Stimulated activated CD8-positive, alpha-beta memory T cell treated with anti-CD3 and anti-CD28 coated beads, Interleukin-15, amount 100 ng/mL, for 24 hours (primary cell): Measurements from ENCODE around the gene C12orf50.
"Not testable (repeated sequence)": the region's sequence is repeated elsewhere in the genome, so short reads cannot be mapped to it uniquely, and the experiment has no call there.

ENCODE experiments used
- DNase-seq: peaks from one replicate; pipeline ENCODE4 v3.0.0-alpha.2; 2020; ENCODE audit warnings: low read depth

C12orf50 gene

DNA sequence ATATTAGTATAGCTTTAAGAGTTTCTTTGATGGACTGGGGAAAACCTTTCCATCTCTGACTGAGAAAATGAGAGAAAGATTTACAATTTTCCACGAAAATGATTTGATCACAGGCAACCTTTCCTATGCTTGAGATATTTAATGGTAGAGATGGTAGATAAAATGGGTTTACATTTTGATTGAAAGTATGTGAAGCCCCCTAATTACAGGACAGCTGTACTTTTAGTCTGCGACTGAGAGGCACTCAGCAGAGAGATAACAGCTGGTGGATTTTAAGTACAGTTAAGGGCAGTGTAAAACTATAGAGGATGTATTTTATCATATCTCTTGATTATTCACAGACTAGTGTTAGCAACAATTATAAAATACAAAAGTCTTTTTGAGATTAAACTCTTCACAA lies 40.7 kb downstream of the C12orf50 start:
- no peak for DNase-seq

DNA sequence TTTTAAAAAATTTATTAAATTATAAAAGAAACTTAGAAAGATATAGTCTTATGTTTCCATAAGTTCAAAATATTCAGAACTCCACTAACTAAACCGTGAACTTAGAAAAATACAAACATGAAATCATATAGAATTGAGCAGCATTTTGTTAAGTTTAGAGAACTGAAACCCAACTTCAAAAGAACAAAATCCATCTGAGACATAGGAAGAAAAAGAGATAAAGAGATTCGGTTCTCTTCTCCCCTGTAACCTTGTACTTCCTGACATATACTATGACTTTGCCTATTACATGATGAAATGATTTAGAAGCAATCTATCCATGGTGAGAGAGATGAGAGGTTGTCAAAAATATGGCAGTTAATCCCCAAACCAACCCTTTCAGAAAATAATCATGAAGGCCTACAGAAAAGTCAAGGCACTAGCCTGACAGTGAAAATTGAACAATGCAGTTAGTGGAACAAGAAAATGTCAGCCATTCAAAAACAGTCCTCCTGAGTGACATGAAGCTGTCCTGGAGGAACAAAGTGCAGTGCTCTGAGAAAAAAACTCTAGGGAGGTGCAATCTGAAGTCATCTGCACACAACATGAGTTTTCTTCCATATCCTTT lies 44.0 kb downstream of the C12orf50 start:
- no peak for DNase-seq

DNA sequence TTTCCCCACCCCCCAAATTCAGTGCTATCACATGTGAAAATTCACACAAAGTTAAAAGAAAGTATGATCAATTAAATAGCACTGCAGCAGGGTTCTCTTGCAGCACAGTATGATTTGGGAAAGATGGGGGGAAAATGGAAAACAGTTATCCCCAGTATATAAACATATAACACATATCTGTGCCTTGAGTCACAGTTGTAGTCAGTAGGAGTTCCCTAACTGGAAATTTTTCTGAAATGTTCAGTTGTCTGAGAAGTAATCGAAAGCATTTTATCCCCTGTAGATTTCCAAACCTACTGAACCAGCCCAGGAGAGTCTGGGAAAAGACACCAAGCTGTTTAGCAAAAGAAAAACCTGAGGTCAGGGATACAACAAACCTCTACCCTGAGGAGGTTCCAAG lies 47.0 kb downstream of the C12orf50 start:
- no peak for DNase-seq

DNA sequence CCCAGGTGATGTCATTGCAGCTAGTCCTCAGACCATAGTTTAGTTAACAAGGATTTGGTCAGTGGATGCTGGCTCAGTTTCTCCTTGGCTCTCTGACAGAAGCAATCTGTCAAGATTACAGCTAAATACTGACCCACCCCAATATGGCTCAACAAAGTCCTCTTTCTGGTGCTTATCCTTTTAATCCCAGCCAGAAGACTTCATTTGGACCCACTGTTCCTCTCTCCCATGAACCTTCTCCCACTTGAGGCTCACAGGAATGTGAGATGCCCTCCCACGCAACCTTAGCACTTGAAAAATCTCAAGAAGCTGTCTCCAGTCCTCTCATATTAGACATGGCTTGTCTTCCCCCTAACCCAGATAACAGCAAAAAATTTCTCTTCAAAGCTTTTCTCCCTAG lies 47.7 kb downstream of the C12orf50 start:
- DNase-seq: no peak

DNA sequence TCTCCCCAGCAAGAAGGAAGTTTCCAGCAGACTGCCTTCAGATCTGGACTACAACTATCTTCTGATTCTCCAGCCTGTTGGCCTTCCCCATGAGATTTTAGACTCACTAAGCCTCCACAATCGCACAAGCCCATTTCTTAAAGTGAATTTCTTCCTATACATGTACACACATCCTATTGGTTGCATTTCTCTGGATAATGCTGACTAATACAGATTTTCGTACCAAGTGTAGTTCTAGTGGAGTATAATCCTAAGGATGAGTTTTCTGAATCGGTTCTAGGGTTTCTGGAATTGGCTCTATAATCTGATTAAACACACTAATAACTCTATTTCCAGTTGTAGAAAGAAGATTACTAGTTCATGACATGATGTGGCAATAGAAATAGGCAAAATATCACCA lies 53.3 kb downstream of the C12orf50 start:
- no peak for DNase-seq

DNA sequence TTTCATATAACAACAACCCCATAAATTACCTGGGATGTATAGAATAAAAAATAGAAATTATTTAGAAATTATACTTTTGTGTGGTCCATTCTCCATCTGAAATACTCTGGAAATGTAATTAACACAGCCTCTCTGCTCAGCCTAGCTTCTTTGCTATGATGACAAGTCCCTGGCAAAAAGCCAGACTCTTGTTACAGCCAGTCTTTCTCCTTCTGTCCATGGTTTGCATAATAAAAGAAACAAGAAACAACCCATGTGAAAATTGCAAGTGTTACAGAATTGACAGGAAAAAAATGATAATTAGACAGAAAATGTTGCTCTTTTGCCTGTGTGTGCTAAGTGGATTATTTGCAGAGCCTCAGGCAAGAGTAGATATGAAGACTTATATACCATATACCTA lies 61.3 kb downstream of the C12orf50 start:
- DNase-seq: no peak

DNA sequence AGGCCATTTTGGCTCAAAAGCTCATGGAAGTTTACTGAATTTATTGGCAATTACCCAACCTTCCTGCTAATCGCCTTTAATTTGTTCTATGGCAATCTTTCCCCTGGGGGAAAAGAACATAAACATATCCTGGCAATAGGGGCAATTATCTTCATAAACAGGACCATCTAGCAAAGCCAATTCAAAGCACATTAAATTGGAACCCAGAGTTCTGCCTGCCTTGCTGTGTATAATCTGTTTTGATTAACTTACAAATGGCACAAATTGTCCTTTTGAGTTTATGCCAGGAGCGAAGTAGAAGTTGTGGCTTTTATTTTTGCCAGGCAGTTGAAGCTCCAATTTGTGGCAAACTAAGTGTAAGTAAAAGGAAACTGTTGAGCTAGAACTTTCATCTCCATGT lies 68.6 kb downstream of the C12orf50 start:
- no peak for DNase-seq

DNA sequence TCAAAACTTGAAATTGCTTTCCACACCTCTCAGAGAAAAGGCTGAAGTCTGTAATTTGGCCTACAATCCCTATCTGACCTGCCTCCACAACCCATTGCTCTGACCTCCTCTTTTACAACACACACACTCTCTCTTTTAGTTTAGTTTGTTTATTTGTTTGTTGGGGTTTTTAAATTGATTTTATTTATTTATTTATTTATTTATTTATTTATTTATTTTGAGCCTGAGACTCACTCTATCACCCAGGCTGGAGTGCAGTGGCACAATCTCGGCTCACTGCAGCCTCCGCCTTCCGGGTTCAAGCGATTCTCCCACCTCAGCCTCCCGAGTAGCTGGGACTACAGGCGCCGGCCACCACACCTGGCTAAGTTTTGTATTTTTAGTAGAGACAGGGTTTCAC lies 75.2 kb downstream of the C12orf50 start:
- not testable (repeated sequence) for DNase-seq

DNA sequence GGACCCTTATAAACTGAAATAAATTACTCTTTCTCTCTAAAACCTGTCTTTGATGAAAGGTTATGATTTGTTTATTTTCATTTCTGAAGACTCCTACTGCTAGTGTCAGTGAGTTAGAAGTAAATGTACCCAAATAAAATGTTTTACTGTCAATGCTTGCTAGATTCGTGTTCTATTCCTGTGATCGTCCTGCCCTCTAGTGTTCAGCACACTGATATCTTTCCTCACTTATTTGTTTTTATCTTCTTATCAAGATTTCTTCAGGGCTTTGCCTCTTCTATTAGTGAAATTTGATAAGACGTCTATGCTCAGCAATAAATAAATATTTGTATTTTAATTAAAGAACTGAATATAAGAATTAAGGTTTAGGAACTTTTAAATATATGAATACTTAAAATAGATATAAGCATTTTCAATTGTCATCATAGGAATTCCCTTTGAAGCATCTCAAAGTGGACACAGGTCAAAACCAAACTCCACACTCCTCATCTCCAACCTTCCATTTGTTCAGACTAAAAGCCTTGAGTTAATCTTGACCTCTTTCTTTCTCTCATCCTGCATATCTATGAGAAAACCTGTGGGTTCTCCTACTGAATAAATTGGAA lies 75.8 kb downstream of the C12orf50 start:
- no peak for DNase-seq

DNA sequence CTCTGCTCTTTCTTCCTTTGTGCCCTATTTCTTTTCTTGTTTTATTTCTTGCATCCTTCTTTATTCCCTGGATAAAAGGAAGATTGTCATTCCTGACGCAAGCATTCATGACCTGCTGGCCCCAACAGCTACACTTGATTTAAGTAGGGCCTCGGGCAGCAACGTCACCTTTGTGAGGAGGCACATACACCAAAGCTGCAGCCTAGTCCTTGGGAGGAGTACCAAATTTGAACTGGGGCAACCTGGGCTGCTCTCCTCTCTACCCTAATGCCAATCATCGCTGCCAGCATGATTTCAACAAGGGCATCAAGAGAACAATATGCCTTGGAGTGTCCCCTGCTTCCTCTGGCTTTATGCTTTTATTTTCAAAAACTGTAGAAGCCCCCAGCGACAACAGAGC lies 76.4 kb downstream of the C12orf50 start:
- DNase-seq: no peak

DNA sequence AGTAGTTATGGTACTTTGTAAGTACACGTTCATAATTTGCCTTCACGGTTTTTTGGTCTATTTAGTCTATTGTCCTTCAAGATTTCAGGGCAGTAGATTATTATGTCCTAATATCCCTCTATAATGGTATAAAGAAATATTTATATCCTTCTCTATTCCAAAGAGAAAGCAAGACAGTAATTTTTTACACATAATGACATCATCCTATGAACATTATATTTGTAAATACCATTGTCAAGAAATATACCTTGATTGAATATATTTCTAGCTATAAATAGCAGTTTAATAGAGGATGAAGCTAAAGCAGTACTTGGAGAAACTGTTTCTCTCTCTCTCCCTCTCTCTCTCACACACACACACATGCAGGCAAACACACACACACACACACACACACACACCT lies 77.0 kb downstream of the C12orf50 start:
- DNase-seq: no peak

DNA sequence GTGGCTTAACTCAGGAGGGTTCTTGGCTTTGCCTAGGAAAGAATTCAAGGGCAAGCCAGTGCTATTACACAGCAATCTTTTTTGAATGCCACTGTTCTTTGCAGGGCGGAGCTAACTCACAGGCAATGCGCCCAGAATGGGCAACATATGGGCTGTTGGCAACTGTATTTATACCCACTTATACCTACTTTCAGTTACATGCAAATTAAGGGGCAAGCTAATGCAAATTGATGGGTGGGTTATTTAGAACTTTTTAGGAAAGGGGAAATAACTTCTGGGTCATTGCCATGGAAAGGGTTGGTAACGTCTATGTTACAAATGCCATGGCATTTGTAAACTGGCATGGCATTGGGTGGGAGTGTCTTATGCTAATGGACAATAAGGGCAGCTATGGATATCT lies 85.4 kb downstream of the C12orf50 start:
- no peak for DNase-seq

DNA sequence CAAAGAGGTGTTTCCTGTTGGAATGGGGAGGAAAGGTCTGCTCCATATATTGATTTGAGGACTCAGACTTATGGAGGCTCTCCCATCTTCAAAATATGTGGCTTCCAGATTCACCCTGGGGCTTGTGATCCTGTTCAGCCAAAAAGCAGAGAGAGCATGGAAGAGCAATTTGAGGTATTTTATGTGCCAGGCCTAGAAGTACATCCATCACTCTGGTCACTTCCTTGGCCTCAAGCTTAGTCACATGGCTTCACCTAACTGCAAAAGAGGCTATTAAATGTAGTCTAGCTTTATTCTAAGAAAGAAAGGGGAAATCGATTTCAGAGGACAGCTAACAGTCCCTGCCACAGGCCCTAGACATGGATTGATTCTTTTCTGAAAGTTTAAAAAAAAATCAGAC lies 86.2 kb downstream of the C12orf50 start:
- DNase-seq: no peak

DNA sequence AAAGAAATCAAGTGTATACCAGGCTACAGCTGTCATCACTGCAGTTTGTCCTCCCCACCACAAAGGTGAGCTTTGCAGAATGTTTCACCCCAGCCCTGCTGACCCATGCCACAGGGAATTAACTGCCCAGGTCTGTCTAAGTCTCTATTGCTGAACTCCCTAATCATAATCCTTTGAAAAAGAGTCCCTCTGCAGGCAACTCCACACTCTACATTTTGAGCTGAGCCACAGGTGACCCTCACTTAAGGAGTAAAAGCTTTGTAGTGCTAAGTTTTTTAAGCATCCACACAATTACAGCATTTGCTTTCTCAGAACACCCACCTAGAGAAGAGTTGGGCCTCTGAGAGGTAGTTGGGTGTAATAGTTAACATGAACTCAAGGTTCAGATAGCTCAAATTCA lies 90.0 kb downstream of the C12orf50 start:
- no peak for DNase-seq

DNA sequence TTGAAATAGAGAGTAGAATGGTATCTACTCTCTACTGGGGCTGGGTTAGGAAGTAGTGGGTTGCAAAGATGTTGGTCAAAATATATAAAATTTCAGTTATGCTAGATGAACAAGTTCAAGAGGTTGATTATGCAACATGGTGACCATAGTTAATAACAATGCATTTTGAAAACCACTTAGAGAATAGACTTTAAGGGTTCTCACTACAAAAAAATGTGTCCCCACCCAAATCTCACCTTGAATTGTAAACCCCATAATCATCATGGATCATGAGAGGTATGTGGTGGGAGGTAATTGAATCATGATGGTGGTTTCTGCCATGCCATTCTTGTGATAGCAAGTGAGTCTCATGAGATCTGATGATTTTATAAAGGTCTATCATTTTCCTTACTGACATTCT lies 94.0 kb downstream of the C12orf50 start:
- DNase-seq: no peak

DNA sequence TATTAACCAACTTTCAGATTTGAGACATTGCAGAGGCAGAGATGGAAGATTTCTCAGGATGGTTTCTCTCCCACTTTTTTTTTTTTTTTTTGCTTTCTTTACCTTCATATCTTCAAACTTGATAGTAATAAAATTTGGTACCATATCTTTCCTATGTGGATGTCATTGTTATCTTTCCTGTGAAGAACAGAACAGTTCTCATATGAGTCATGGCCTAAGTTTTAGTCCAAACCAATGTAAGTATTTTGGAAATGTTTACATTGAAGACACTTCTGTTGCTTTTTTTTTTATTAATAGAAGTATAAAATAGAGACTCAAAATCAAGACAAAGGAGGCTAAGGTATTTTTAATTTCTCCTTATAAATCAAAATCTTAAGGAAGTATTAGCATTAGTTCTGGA lies 95.2 kb downstream of the C12orf50 start:
- DNase-seq: no peak

DNA sequence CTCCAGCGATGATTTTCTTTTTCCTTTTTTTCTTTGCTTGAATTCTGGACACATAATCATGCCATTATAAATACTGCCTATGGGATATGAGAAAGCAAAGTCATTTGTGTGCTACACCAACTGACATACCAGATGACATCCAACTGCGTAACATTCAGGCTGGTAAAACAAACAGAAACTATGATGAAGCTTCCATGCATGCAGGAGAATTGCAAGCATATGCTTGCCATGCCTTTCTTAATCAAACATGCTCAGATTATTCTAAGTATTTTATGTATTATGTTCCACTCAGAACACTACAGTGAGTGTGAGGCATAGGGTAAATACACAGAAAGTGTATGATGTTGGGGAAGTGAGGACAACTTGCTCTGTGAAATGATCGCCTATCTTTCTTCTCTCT lies 97.4 kb downstream of the C12orf50 start:
- DNase-seq: no peak

DNA sequence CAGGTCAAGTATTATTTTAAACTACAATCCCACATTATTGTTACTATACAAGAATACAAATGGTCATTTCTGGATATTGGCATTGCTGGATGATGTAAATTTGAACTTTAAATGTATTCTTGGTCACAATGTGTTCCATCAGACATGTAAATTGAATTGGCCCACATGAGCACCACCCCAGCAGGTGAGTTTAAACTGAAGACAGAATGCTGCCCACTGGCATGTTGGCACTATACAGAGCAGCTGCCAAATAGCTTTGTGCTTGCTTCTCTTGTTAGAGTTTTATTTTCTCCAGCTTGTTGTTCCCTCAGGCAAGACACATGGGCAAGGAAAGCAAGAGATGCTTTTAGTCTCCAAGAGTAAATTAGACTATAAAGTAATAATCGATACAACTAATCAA lies 98.6 kb downstream of the C12orf50 start:
- no peak for DNase-seq
